ENCODE results near the gene ANKRD63.
A peak's percentile ranks its signal among the peaks of the same experiment; 100 is the strongest.

ANKRD63 gene

GRCh38 chr15:40276927-40277326 lies 5.9 kb downstream of the ANKRD63 start:
- Histone ChIP-seq H3K4me2 (ENCODE audit: low read length, poor library complexity, severe bottlenecking) (no peak overlapping the region), H3K18ac (ENCODE audit: low read depth in 1 of 2, low read length in 2 of 2) (no peak overlapping the region), H2BK15ac (ENCODE audit: low read depth, poor library complexity, severe bottlenecking) (no peak overlapping the region), H3K27me3 (ENCODE audit: control insufficient read depth in 1 of 2, insufficient read depth in 1 of 2, low read length in 2 of 2) (peaks cover 37 to 68% of the 10 kb centered on the region in 2 experiments), H2BK5ac (ENCODE audit: low read depth, low read length, poor library complexity, severe bottlenecking) (no peak overlapping the region), H2AK5ac (ENCODE audit: low read length, severe bottlenecking) (no peak overlapping the region), H3K9me3 (ENCODE audit: control insufficient read depth, low read length) (no peaks in the 10 kb centered on the region), H3K23ac (ENCODE audit: low read length in 2 of 2) (no peak overlapping the region), H3K14ac (ENCODE audit: low read length in 2 of 2) (no peak overlapping the region), H3K36me3 (ENCODE audit: control insufficient read depth in 1 of 2, insufficient read depth in 2 of 2, low read depth in 1 of 2, low read length in 2 of 2) (peaks cover 0 to 6% of the 10 kb centered on the region in 2 experiments), H3K27ac (ENCODE audit: low read length, poor library complexity, severe bottlenecking) (no peak overlapping the region), H3K79me1 (replicated peaks; ENCODE audit: low read length, poor library complexity, severe bottlenecking) (no peaks in the 10 kb centered on the region), H4K91ac (ENCODE audit: low read length) (no peak overlapping the region), H4K8ac (ENCODE audit: low read length) (no peak overlapping the region), H2AFZ (ENCODE audit: low read depth, low read length) (no peak overlapping the region), H3K4me3 (ENCODE audit: insufficient read depth in 1 of 2, low read depth in 1 of 2, low read length in 2 of 2) (no peak overlapping the region), H3K4ac (ENCODE audit: low read depth in 1 of 2, low read length in 2 of 2) (no peak overlapping the region), H2BK12ac (ENCODE audit: low read length in 2 of 2) (no peak overlapping the region), H2BK120ac (ENCODE audit: low read depth, low read length) (no peak overlapping the region), H3K4me1 (ENCODE audit: control insufficient read depth, insufficient read depth, low read depth, low read length) (peaks cover 26% of the 10 kb centered on the region), H3K9ac (ENCODE audit: low read length) (no peak overlapping the region)
- WGBS: 90% methylated on average over 3 of the region's 4 CpGs
- no peak for DNase-seq

GRCh38 chr15:40275954-40276353 lies 6.9 kb downstream of the ANKRD63 start:
- Histone ChIP-seq H3K9ac (ENCODE audit: low read length) (no peak overlapping the region), H3K4me1 (ENCODE audit: control insufficient read depth, insufficient read depth, low read depth, low read length) (peaks cover 20% of the 10 kb centered on the region), H3K4ac (ENCODE audit: low read depth in 1 of 2, low read length in 2 of 2) (no peak overlapping the region), H3K36me3 (ENCODE audit: control insufficient read depth in 1 of 2, insufficient read depth in 2 of 2, low read depth in 1 of 2, low read length in 2 of 2) (peaks cover 0 to 6% of the 10 kb centered on the region in 2 experiments), H3K27ac (ENCODE audit: low read length, poor library complexity, severe bottlenecking) (no peak overlapping the region), H2AK5ac (ENCODE audit: low read length, severe bottlenecking) (no peak overlapping the region), H3K9me3 (ENCODE audit: control insufficient read depth, low read length) (no peaks in the 10 kb centered on the region), H3K14ac (ENCODE audit: low read length in 2 of 2) (peak overlapping the region in 1 of 2 experiments; percentile 2), H3K18ac (ENCODE audit: low read depth in 1 of 2, low read length in 2 of 2) (no peak overlapping the region), H2BK5ac (ENCODE audit: low read depth, low read length, poor library complexity, severe bottlenecking) (no peak overlapping the region), H3K23ac (ENCODE audit: low read length in 2 of 2) (no peak overlapping the region), H4K91ac (ENCODE audit: low read length) (no peak overlapping the region), H2BK15ac (ENCODE audit: low read depth, poor library complexity, severe bottlenecking) (no peak overlapping the region), H3K4me3 (ENCODE audit: insufficient read depth in 1 of 2, low read depth in 1 of 2, low read length in 2 of 2) (peak overlapping the region in 1 of 2 experiments; percentile 12), H2BK12ac (ENCODE audit: low read length in 2 of 2) (no peak overlapping the region), H2BK120ac (ENCODE audit: low read depth, low read length) (no peak overlapping the region), H3K27me3 (ENCODE audit: control insufficient read depth in 1 of 2, insufficient read depth in 1 of 2, low read length in 2 of 2) (peaks cover 29 to 70% of the 10 kb centered on the region in 2 experiments), H4K8ac (ENCODE audit: low read length) (no peak overlapping the region), H3K79me1 (replicated peaks; ENCODE audit: low read length, poor library complexity, severe bottlenecking) (no peaks in the 10 kb centered on the region), H2AFZ (ENCODE audit: low read depth, low read length) (no peak overlapping the region), H3K4me2 (ENCODE audit: low read length, poor library complexity, severe bottlenecking) (no peak overlapping the region)
- 92% methylated on average over 7 of the region's 7 CpGs for WGBS
- no peak for DNase-seq

- H3K27me3 ChIP-seq (ENCODE audit: control insufficient read depth in 1 of 2, insufficient read depth in 1 of 2, low read length in 2 of 2): peaks cover 25 to 66% of the 10 kb centered on the region in 2 experiments
Observed at GRCh38 chr15:40275523-40275922, 7.3 kb downstream of the ANKRD63 start.

GRCh38 chr15:40274350-40275274 lies 8.3 kb downstream of the ANKRD63 start:
- H2BK12ac ChIP-seq (ENCODE audit: low read length in 2 of 2): no peak overlapping the region
- no peaks in the 10 kb centered on the region for H3K79me1 ChIP-seq (replicated peaks; ENCODE audit: low read length, poor library complexity, severe bottlenecking)
- H3K14ac ChIP-seq (ENCODE audit: low read length in 2 of 2): no peak overlapping the region
- peaks cover 15% of the 10 kb centered on the region for H3K4me1 ChIP-seq (ENCODE audit: control insufficient read depth, insufficient read depth, low read depth, low read length)
- H3K9me3 ChIP-seq (ENCODE audit: control insufficient read depth, low read length): no peaks in the 10 kb centered on the region
- H2BK120ac ChIP-seq (ENCODE audit: low read depth, low read length): no peak overlapping the region
- H3K4me2 ChIP-seq (ENCODE audit: low read length, poor library complexity, severe bottlenecking): no peak overlapping the region
- H2AK5ac ChIP-seq (ENCODE audit: low read length, severe bottlenecking): no peak overlapping the region
- H3K27ac ChIP-seq (ENCODE audit: low read length, poor library complexity, severe bottlenecking): no peak overlapping the region
- H3K27me3 ChIP-seq (ENCODE audit: control insufficient read depth in 1 of 2, insufficient read depth in 1 of 2, low read length in 2 of 2): peaks cover 16 to 58% of the 10 kb centered on the region in 2 experiments
- DNase-seq: peak; percentile 79
- H3K18ac ChIP-seq (ENCODE audit: low read depth in 1 of 2, low read length in 2 of 2): no peak overlapping the region
- H3K4me3 ChIP-seq (ENCODE audit: insufficient read depth in 1 of 2, low read depth in 1 of 2, low read length in 2 of 2): no peak overlapping the region
- H2BK5ac ChIP-seq (ENCODE audit: low read depth, low read length, poor library complexity, severe bottlenecking): no peak overlapping the region
- no peak overlapping the region for H4K91ac ChIP-seq (ENCODE audit: low read length)
- 55% methylated on average over 26 of the region's 26 CpGs for WGBS
- H3K9ac ChIP-seq (ENCODE audit: low read length): no peak overlapping the region
- H4K8ac ChIP-seq (ENCODE audit: low read length): peak overlapping the region; percentile 33
- no peak overlapping the region for H2BK15ac ChIP-seq (ENCODE audit: low read depth, poor library complexity, severe bottlenecking)
- no peak overlapping the region for H2AFZ ChIP-seq (ENCODE audit: low read depth, low read length)
- no peak overlapping the region for H3K23ac ChIP-seq (ENCODE audit: low read length in 2 of 2)
- H3K4ac ChIP-seq (ENCODE audit: low read depth in 1 of 2, low read length in 2 of 2): peak overlapping the region in 1 of 2 experiments; percentile 46
- H3K36me3 ChIP-seq (ENCODE audit: control insufficient read depth in 1 of 2, insufficient read depth in 2 of 2, low read depth in 1 of 2, low read length in 2 of 2): peaks cover 0 to 6% of the 10 kb centered on the region in 2 experiments

More at GRCh38 chr15:40275523-40275922, 7.3 kb downstream of the ANKRD63 start:
- no peak overlapping the region for H2BK5ac ChIP-seq (ENCODE audit: low read depth, low read length, poor library complexity, severe bottlenecking)
- no peaks in the 10 kb centered on the region for H3K79me1 ChIP-seq (replicated peaks; ENCODE audit: low read length, poor library complexity, severe bottlenecking)
- peaks cover 20% of the 10 kb centered on the region for H3K4me1 ChIP-seq (ENCODE audit: control insufficient read depth, insufficient read depth, low read depth, low read length)
- H3K18ac ChIP-seq (ENCODE audit: low read depth in 1 of 2, low read length in 2 of 2): no peak overlapping the region
- no peak overlapping the region for H4K8ac ChIP-seq (ENCODE audit: low read length)
- H3K36me3 ChIP-seq (ENCODE audit: control insufficient read depth in 1 of 2, insufficient read depth in 2 of 2, low read depth in 1 of 2, low read length in 2 of 2): peaks cover 0 to 6% of the 10 kb centered on the region in 2 experiments
- H3K27ac ChIP-seq (ENCODE audit: low read length, poor library complexity, severe bottlenecking): no peak overlapping the region
- H2AFZ ChIP-seq (ENCODE audit: low read depth, low read length): no peak overlapping the region
- no peak overlapping the region for H2BK120ac ChIP-seq (ENCODE audit: low read depth, low read length)
- H2BK15ac ChIP-seq (ENCODE audit: low read depth, poor library complexity, severe bottlenecking): no peak overlapping the region
- WGBS: 84% methylated on average over 4 of the region's 5 CpGs
- no peak overlapping the region for H3K9ac ChIP-seq (ENCODE audit: low read length)
- no peak overlapping the region for H4K91ac ChIP-seq (ENCODE audit: low read length)
- H3K4me2 ChIP-seq (ENCODE audit: low read length, poor library complexity, severe bottlenecking): no peak overlapping the region
- no peak overlapping the region for H3K14ac ChIP-seq (ENCODE audit: low read length in 2 of 2)
- H2AK5ac ChIP-seq (ENCODE audit: low read length, severe bottlenecking): no peak overlapping the region
- H3K23ac ChIP-seq (ENCODE audit: low read length in 2 of 2): no peak overlapping the region
- H3K4me3 ChIP-seq (ENCODE audit: insufficient read depth in 1 of 2, low read depth in 1 of 2, low read length in 2 of 2): no peak overlapping the region
- H3K9me3 ChIP-seq (ENCODE audit: control insufficient read depth, low read length): no peaks in the 10 kb centered on the region
- H3K4ac ChIP-seq (ENCODE audit: low read depth in 1 of 2, low read length in 2 of 2): no peak overlapping the region
- DNase-seq: no peak
- no peak overlapping the region for H2BK12ac ChIP-seq (ENCODE audit: low read length in 2 of 2)

Data from mesenchymal stem cell (in vitro differentiated cells and primary cell).